ENCODE results near the gene MAX. TPM values are rescaled to one million over a fixed set of nuclear protein-coding genes. Genes with fewer than 3 reads are reported as not detected.

The MAX gene
- total and polyA plus RNA-seq, 2 of the 8 experiments (the other 6 are each of a cell fraction or from before 2014, with no cell fraction given) = 36.9 to 65.1 TPM

- no peak for TF ChIP-seq CHD7 (IDR thresholded peaks at IDR 0.05; ENCODE audit: insufficient replicate concordance, low read length)
These were observed 48.9 kb downstream of the MAX start (continued) for GRCh38 chr14:65053466-65053865.
